T1000 (cell line): ENCODE measurements around the gene RPL37A.

Experiments used
- DNase-seq: peaks from one replicate; lab custom pipeline; 2025; ENCODE audit warnings: mixed read lengths; lab: John Stamatoyannopoulos, UW

Gene RPL37A

GRCh38 chr2:216546641-216547403 lies 48.2 kb downstream of the RPL37A start:
- DNase-seq: no peak

GRCh38 chr2:216548901-216549331 lies 50.3 kb downstream of the RPL37A start:
- no peak for DNase-seq

GRCh38 chr2:216549926-216550690 lies 51.5 kb downstream of the RPL37A start:
- no peak for DNase-seq

- DNase-seq: no peak
These were observed 52.8 kb downstream of the RPL37A start for GRCh38 chr2:216551234-216552068.

- DNase-seq: no peak
These were observed 54.4 kb downstream of the RPL37A start for GRCh38 chr2:216553093-216553478.
